NCI-H446 (cell line): ENCODE measurements around the gene TRABD.
"Not testable (repeated sequence)": the region's sequence is repeated elsewhere in the genome, so short reads cannot be mapped to it uniquely, and the experiment has no call there.

Experiments used
- DNase-seq, 2 experiments: peaks; one replicate each; lab custom pipeline; 2025; lab: John Stamatoyannopoulos, UW

Gene TRABD

GRCh38 chr22:50204571-50204970 lies 18.9 kb downstream of the TRABD start:
- DNase-seq = no peak

- not testable (repeated sequence) for DNase-seq
Measured at GRCh38 chr22:50204998-50205397, 19.3 kb downstream of the TRABD start.

- DNase-seq = no peak
Measured at GRCh38 chr22:50205781-50206569, 20.3 kb downstream of the TRABD start.

GRCh38 chr22:50206599-50206998 lies 20.9 kb downstream of the TRABD start:
- DNase-seq = no peak

GRCh38 chr22:50207383-50208140 lies 21.8 kb downstream of the TRABD start:
- DNase-seq = no peak

GRCh38 chr22:50208430-50208938 lies 22.8 kb downstream of the TRABD start:
- no peak for DNase-seq

- DNase-seq = no peak
Measured at GRCh38 chr22:50208939-50209892, 23.5 kb downstream of the TRABD start.

GRCh38 chr22:50209893-50210292 lies 24.2 kb downstream of the TRABD start:
- DNase-seq = peak in 1 of 2 experiments; percentile 68

GRCh38 chr22:50210378-50211139 lies 24.8 kb downstream of the TRABD start:
- DNase-seq = no peak

- no peak for DNase-seq
Measured at GRCh38 chr22:50211147-50211546, 25.4 kb downstream of the TRABD start.

- DNase-seq = no peak
Measured at GRCh38 chr22:50213263-50213662, 27.6 kb downstream of the TRABD start.

- no peak for DNase-seq
Measured at GRCh38 chr22:50215297-50216054, 29.8 kb downstream of the TRABD start.

GRCh38 chr22:50216055-50216683 lies 30.5 kb downstream of the TRABD start:
- no peak for DNase-seq

GRCh38 chr22:50216684-50217520 lies 31.2 kb downstream of the TRABD start:
- no peak for DNase-seq

GRCh38 chr22:50217543-50218152 lies 31.9 kb downstream of the TRABD start:
- DNase-seq = no peak

- DNase-seq = no peak
Measured at GRCh38 chr22:50218153-50218995, 32.7 kb downstream of the TRABD start.

- peak in 1 of 2 experiments; percentile 66 for DNase-seq
Measured at GRCh38 chr22:50218996-50219727, 33.4 kb downstream of the TRABD start.
